Large intestine (tissue), 3 donors: ENCODE results near the gene ITM2C. TPM values are rescaled to one million over a fixed set of nuclear protein-coding genes. Genes with fewer than 3 reads are reported as not detected.
A peak's percentile ranks its signal among the peaks of the same experiment; 100 is the strongest.

Experiments
- DNase-seq, 2 donors: peaks; one replicate each; pipeline versions ENCODE4 v3.0.0 to v3.0.0-alpha.2; 2013
- H3K27ac ChIP-seq: one replicate; pipeline ENCODE4 v1.5.1; 2013; ENCODE audit warnings: low read length
- H3K27me3 ChIP-seq: 2 replicates; pipeline ENCODE4 v1.6.1; 2013; ENCODE audit warnings: low read length; ENCODE audit not compliant: control insufficient read depth, insufficient read depth
- H3K36me3 ChIP-seq: 2 replicates; pipeline ENCODE4 v1.6.1; 2013; ENCODE audit warnings: low read length; ENCODE audit not compliant: control insufficient read depth, insufficient read depth
- H3K4me1 ChIP-seq: one replicate; pipeline ENCODE4 v1.6.1; 2013; ENCODE audit warnings: low read length; ENCODE audit not compliant: control insufficient read depth, insufficient read depth
- H3K4me3 ChIP-seq: one replicate; pipeline ENCODE4 v1.5.1; 2013; ENCODE audit warnings: low read length
- H3K9me3 ChIP-seq: one replicate; pipeline ENCODE4 v1.6.1; 2013; ENCODE audit warnings: mild to moderate bottlenecking, low read depth, low read length, moderate library complexity; ENCODE audit not compliant: control insufficient read depth
- WGBS: methylation state at CpG from one replicate; pipeline ENCODE4 v1.1.5; 2013; ENCODE audit warnings: low lambda C conversion rate; ENCODE audit not compliant: insufficient coverage; 5-methylcytosine and 5-hydroxymethylcytosine counted together
- polyA plus RNA-seq: library from polyadenylated mRNA; unstranded; fragments of 120-200 nt; gene quantifications from one replicate; pipeline ENCODE4 v1.2.1, GENCODE V29; 2013

ITM2C gene
- polyA plus RNA-seq, 1 donor = 321 TPM

DNA sequence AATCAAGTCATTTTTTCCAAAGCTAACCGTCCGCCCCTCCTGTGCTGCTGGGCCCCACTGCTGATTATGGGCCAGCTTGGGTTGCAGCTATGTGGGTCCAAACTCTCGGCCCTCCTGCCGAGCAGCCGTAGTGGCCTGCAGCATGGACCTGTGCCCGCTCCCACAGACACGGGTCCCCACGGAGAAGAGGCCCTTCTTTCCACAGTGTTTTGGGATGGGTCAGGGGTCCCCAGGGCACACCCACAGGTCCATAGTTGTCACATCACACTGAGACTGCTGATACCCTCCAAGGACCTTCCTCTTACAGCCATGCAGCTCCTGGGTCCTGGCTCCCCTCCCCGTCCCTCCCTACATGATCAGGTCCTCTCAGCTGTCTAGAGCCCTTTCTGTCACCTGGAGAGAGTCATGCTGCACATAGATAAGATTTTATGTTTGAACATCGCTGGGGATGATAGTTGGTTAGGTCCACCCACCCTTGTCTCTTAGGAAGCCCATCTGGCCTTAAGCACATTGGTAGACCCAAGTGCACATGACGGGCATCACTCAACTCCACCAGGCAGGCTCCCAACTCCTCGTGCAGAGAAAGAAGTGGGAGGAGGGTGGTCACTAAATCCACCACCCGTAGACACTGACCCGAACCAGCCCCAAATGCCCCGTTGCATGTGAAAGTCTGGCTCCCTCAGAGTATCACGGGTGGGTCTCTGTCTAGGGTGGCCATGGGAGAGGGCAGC lies 42.8 kb downstream of the ITM2C start:
- H3K27me3 ChIP-seq = peaks cover 3% of the 10 kb centered on the region
- no CpG with 5 or more reads among the region's 16 CpGs for WGBS
- no peaks in the 10 kb centered on the region for H3K9me3 ChIP-seq
- H3K27ac ChIP-seq = no peak overlapping the region
- no peak overlapping the region for H3K4me3 ChIP-seq
- no peaks in the 10 kb centered on the region for H3K36me3 ChIP-seq
- no peak for DNase-seq
- H3K4me1 ChIP-seq = no peaks in the 10 kb centered on the region

DNA sequence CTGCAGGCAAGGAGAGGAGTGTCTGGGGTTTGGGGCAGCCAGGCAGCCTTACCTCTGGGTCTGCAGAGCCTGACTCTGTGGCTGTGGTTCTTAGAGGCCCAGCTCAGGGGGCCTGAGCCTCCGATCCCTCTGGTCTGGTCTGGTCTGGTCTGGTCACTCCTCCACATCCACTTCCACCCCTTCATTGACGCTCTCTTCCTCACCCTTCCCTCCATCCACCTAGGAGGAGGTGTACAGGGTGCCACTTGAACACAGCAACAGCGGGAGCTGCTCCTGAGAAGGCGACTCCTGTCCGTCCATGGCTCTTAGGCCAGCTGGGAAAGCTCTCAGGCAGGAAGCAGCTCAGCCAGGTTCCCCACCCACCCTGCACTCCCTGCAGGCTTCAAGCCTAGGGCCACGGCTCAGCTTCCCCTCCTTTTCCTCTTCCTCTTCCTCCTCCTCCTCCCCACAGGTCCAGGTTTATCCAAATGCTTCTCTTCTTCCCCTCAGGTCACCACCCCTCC lies 43.4 kb downstream of the ITM2C start:
- H3K4me3 ChIP-seq = no peak overlapping the region
- no peaks in the 10 kb centered on the region for H3K4me1 ChIP-seq
- no peaks in the 10 kb centered on the region for H3K9me3 ChIP-seq
- WGBS = no CpG with 5 or more reads among the region's 6 CpGs
- H3K27me3 ChIP-seq = peaks cover 3% of the 10 kb centered on the region
- DNase-seq = no peak
- no peak overlapping the region for H3K27ac ChIP-seq
- H3K36me3 ChIP-seq = no peaks in the 10 kb centered on the region

DNA sequence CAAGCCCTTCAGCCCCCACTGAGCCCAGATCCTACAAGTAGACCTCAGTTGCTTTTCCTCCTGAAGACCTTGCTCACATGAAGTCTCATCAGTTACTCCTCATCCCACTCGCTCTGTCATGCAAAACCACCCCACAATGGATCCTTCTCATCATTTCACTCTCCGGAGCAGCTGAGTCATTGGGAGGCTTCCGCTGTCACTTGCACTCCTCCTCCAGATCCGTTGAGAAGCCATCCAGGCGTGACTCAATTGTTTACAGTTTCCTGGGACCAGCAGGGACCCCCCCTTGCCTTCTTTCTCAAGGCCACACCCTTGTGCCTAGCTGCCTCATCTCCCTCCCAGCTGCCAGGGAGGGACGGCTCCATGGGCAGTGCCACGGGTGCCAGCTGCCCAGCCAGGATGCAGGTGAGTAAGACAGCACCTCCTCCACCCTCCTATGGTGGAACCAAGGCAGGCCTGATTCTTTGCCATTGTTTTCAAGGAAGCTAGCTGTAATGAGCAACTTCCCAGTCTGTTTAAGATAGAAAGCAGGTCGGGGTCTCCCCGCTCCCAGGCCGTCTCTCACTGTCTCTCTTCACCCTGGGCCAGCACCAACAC lies 44.0 kb downstream of the ITM2C start:
- Histone ChIP-seq H3K27ac (no peak overlapping the region), H3K4me3 (no peak overlapping the region), H3K27me3 (peaks cover 3% of the 10 kb centered on the region), H3K4me1 (no peaks in the 10 kb centered on the region), H3K36me3 (no peaks in the 10 kb centered on the region), H3K9me3 (no peaks in the 10 kb centered on the region)
- DNase-seq = no peak
- no CpG with 5 or more reads among the region's 10 CpGs for WGBS

DNA sequence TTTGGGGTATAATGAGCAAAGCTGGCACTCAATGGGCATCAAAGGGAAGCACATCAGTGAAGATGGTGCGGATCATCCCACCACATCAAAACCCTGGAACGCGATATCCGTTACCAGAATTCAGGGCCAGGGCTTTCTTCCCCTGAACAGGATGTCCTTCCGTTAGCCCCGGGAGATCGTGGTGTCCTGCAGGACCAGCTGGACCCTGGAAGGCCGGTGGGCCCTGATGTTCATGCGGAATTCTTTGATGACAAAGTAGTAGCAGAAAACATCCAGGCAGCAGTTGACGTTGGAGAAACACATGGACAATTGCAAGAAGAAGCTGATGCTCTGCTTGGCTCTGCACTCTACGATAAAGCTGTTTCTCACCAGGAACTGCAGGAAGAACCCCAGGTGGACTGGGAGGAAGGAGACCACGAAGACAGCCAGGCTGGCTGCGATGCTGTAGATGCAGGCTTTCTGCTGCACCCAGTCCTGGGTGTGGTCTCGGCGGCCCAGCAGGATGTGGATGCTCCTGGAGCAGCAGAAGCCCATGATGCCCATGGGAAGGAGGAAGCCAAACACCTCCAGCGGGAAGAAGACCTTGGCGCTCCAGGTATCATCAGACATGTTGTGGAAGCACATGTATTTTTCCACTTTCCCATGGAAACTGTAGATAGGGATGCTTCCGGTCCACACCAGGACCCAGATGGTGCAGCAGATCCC lies 45.3 kb downstream of the ITM2C start:
- H3K36me3 ChIP-seq = no peaks in the 10 kb centered on the region
- H3K27ac ChIP-seq = no peak overlapping the region
- 100% methylated on average over 1 of the region's 18 CpGs for WGBS
- H3K9me3 ChIP-seq = no peaks in the 10 kb centered on the region
- H3K4me3 ChIP-seq = no peak overlapping the region
- no peaks in the 10 kb centered on the region for H3K4me1 ChIP-seq
- peaks cover 3% of the 10 kb centered on the region for H3K27me3 ChIP-seq
- no peak for DNase-seq

DNA sequence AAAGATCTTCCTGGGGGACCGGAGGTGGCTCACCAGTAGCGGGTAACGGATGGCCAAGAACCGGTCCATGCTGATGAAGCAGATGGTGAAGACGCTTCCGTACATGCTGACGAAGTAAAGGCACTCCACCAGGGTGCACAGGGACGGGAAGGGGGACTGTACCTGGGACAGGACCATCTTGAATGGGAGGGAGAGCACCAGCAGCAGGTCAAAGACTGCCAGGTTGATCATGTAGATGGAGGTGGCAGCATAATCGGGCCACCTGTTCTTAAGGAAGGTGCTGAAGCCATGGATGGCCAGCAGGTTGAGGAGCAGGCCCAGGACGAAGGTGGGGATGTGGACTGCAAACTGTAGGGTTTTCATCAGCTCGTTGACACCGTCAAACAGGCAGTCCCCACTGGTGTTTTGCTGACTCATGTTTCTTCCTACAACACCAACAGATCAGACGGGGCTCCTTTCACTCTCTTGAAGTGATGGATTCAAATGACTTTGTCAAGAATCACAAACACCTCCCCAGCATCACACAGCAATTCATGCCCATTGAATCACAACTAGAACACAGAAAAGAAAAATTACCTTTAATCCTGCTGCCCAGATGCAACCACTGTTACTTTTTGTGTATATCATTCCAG lies 45.9 kb downstream of the ITM2C start:
- no peaks in the 10 kb centered on the region for H3K9me3 ChIP-seq
- no peaks in the 10 kb centered on the region for H3K4me1 ChIP-seq
- no peaks in the 10 kb centered on the region for H3K36me3 ChIP-seq
- WGBS = no CpG with 5 or more reads among the region's 13 CpGs
- no peak overlapping the region for H3K27ac ChIP-seq
- H3K4me3 ChIP-seq = no peak overlapping the region
- peaks cover 3% of the 10 kb centered on the region for H3K27me3 ChIP-seq
- no peak for DNase-seq

DNA sequence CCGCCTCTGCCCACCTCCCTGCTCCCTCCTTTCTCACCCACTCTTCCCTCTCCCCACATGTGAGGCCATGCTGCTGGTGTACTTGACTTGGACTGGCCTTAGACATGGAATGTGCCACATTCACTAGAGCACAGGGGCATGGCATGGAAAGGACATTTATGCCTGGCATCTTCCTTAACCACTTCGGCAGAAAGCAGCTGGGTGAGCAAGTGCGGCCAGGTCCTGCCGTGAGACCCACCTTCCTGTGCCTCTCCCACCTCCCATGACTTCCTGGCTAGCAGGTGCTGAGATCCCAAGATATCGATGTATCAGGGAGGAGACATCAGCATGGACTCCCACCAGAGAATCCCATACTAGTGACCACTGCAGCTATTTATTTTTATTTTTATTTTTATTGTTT lies 47.3 kb downstream of the ITM2C start:
- no peaks in the 10 kb centered on the region for H3K9me3 ChIP-seq
- no peaks in the 10 kb centered on the region for H3K4me1 ChIP-seq
- DNase-seq = no peak
- H3K27me3 ChIP-seq = peaks cover 3% of the 10 kb centered on the region
- no peak overlapping the region for H3K4me3 ChIP-seq
- no peak overlapping the region for H3K27ac ChIP-seq
- H3K36me3 ChIP-seq = no peaks in the 10 kb centered on the region
- 100% methylated on average over 1 of the region's 5 CpGs for WGBS

DNA sequence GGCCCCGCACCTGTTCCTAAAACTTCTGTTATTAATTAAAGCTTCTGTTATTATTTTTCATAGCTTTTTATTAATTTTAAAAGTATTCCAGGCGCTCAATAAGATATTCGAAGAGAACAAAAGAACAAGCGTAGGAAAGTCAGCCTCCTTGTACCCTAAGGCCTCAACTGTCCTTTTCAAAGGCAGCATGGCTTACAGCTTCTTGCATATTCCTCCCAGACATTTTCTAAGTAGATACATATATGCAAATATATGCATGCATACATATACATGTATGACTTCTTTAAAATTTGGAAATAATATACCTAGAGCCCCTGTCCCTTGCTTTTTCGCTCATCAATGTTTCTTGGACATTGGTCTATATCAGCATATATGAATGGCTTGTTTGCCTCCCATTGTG lies 48.0 kb downstream of the ITM2C start:
- WGBS = 100% methylated on average over 1 of the region's 5 CpGs
- H3K36me3 ChIP-seq = no peaks in the 10 kb centered on the region
- no peak overlapping the region for H3K27ac ChIP-seq
- no peaks in the 10 kb centered on the region for H3K9me3 ChIP-seq
- H3K4me3 ChIP-seq = no peak overlapping the region
- no peak for DNase-seq
- H3K4me1 ChIP-seq = no peaks in the 10 kb centered on the region
- H3K27me3 ChIP-seq = peaks cover 3% of the 10 kb centered on the region

DNA sequence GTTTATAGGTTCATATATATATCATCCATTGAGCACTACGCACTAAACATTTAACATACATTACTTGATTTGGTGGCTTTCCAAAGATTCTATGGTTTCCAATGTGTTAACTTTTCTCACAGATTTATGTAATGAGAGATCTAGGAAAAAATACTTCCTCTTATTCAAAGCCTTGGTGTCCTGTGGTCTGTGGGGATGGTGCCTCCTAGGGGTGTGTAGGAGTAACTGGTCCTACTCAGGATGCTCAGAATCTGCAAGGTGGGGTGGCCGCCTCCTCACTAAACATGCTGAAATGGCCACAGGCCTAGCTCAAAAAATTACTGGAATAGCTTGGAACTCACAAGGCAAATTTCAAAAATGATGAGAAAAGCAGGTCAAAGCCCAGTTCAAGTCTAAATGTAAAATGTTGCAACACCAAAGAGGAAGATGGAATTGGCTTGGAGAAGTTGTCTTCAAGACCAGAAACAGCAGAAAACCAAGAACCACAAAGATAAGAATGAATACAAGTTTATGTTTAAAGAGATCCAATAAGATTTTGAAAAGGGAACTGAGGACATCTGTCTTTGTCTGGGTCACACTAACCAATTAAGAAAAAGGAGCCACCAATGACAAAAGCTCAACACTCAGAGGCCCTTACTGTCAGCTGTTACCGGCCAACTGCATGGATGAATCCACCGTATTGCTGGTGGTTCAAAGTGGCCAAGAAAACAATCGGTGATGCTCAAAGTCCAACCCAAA lies 48.8 kb downstream of the ITM2C start:
- H3K9me3 ChIP-seq = no peaks in the 10 kb centered on the region
- no peak overlapping the region for H3K4me3 ChIP-seq
- DNase-seq = peak in 1 of 2 donors; percentile 35
- no peak overlapping the region for H3K27ac ChIP-seq
- no peaks in the 10 kb centered on the region for H3K4me1 ChIP-seq
- peaks cover 3% of the 10 kb centered on the region for H3K27me3 ChIP-seq
- no peaks in the 10 kb centered on the region for H3K36me3 ChIP-seq
- 80% methylated on average over 1 of the region's 5 CpGs for WGBS

DNA sequence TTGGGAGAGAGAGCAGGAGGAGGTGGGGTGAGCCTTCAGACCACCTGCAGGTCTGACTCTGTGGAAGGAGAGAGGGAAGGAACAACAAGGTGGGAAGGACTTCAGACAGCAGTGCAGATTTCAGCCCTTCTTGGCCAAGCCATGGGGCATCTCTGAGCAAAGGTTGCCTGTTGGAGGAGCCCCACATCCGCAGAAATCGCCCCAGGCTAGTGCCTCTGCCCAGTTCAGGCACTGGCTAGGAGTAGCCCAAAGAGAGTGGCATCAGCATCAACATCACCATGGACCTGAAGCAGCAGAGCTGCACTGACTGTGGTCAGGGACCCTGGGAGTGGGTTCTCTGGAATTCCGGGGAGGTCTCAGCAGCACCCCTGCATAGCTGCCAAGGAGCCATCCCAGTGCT lies 50.1 kb downstream of the ITM2C start:
- no CpG with 5 or more reads among the region's 3 CpGs for WGBS
- Histone ChIP-seq H3K4me1 (no peaks in the 10 kb centered on the region), H3K27me3 (peaks cover 3% of the 10 kb centered on the region), H3K27ac (no peak overlapping the region), H3K4me3 (no peak overlapping the region), H3K9me3 (no peaks in the 10 kb centered on the region), H3K36me3 (no peaks in the 10 kb centered on the region)
- no peak for DNase-seq

DNA sequence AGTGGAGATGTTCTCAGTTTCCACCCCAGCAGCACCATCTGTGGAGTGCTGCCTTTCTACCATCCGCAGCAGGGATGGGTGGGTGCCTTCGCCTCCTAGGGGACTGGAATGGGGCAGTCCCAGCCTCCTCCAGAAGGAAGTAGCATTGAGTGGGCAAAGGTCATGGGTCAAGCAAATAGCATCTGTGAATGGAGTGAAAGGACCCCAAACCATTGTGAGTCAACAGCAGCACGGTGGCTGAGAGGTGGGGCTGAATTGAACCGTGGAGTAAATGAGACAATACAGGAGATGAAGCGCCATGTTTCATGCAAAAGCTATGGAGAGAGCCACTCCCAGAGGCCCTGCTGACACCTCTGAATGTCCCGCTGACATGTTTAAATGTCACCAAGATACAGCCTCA lies 50.6 kb downstream of the ITM2C start:
- Histone ChIP-seq H3K36me3 (no peaks in the 10 kb centered on the region), H3K27me3 (peaks cover 3% of the 10 kb centered on the region), H3K4me1 (no peaks in the 10 kb centered on the region), H3K9me3 (no peaks in the 10 kb centered on the region), H3K27ac (no peak overlapping the region), H3K4me3 (no peak overlapping the region)
- no peak for DNase-seq
- no CpG with 5 or more reads among the region's 6 CpGs for WGBS
